ENCODE data around the gene PI4KA. TPM values are rescaled to one million over a fixed set of nuclear protein-coding genes. Genes with fewer than 3 reads are reported as not detected.
A peak's percentile ranks its signal among the peaks of the same experiment; 100 is the strongest.

Gene PI4KA
- total and polyA plus RNA-seq, 2 of the 13 experiments (the other 11 are each of a cell fraction or from before 2014, with no cell fraction given), result 27.4 to 56.4 TPM

- TF ChIP-seq ZNF800 (CRISPR knock-in tag; IDR thresholded peaks at IDR 0.05), result no peak
- no peak for TF ChIP-seq ZNF563 (CRISPR knock-in tag; IDR thresholded peaks at IDR 0.05)
- TF ChIP-seq ZFY (CRISPR knock-in tag; IDR thresholded peaks at IDR 0.05), result peak; percentile 64; the same call in 1 of the 2 replicates
- TF ChIP-seq ZNF644 (CRISPR knock-in tag; IDR thresholded peaks at IDR 0.05; ENCODE audit: low read depth), result no peak
- peak; percentile 48; the same call in 1 of the 2 replicates for TF ChIP-seq BCL6 (CRISPR knock-in tag; IDR thresholded peaks at IDR 0.05)
- TF ChIP-seq GMEB2 (CRISPR knock-in tag; IDR thresholded peaks at IDR 0.05; ENCODE audit: low read depth), result no peak
- TF ChIP-seq MYPOP (CRISPR knock-in tag; IDR thresholded peaks at IDR 0.05), result no peak
- no peak for TF ChIP-seq BHLHE40 (IDR thresholded peaks at IDR 0.05; ENCODE audit: low read length)
- TF ChIP-seq FOXA3 (CRISPR knock-in tag; IDR thresholded peaks at IDR 0.05), result peak; percentile 55
- no peak for TF ChIP-seq ZNF446 (CRISPR knock-in tag; IDR thresholded peaks at IDR 0.05)
- TF ChIP-seq ZNF777 (CRISPR knock-in tag; IDR thresholded peaks at IDR 0.05), result no peak
- no peak for TF ChIP-seq NCOA1 (CRISPR knock-in tag; IDR thresholded peaks at IDR 0.05)
- no peak; the same call in 1 of the 2 replicates for TF ChIP-seq ZNF441 (CRISPR knock-in tag; IDR thresholded peaks at IDR 0.05; ENCODE audit: borderline replicate concordance)
- TF ChIP-seq CREB3 (CRISPR knock-in tag; IDR thresholded peaks at IDR 0.05), result no peak
- TF ChIP-seq ZFP91 (CRISPR knock-in tag; IDR thresholded peaks at IDR 0.05; ENCODE audit: borderline replicate concordance), result peak; percentile 79
- no peak for TF ChIP-seq BRD4 (CRISPR knock-in tag; IDR thresholded peaks at IDR 0.05)
- TF ChIP-seq ZC3H13 (CRISPR knock-in tag; IDR thresholded peaks at IDR 0.05), result no peak
- peak; percentile 50; the same call in 1 of the 2 replicates for TF ChIP-seq HMG20B (CRISPR knock-in tag; conservative IDR thresholded peaks at IDR 0.05)
- TF ChIP-seq ELK4 (CRISPR knock-in tag; IDR thresholded peaks at IDR 0.05; ENCODE audit: borderline replicate concordance), result no peak
- TF ChIP-seq ZNF138 (CRISPR knock-in tag; IDR thresholded peaks at IDR 0.05; ENCODE audit: low read depth), result no peak
Observed at GRCh38 chr22:20885557-20886323, 27.1 kb upstream of the PI4KA start (continued).

Data from HepG2 (cell line).